GM19240 (cell line): ENCODE measurements around the gene DKK2.

Source experiments
- DNase-seq: peaks from one replicate; pipeline ENCODE4 v3.0.0; 2011; ENCODE audit warnings: low spot score; ENCODE audit not compliant: insufficient read length

DKK2 gene, protein sequence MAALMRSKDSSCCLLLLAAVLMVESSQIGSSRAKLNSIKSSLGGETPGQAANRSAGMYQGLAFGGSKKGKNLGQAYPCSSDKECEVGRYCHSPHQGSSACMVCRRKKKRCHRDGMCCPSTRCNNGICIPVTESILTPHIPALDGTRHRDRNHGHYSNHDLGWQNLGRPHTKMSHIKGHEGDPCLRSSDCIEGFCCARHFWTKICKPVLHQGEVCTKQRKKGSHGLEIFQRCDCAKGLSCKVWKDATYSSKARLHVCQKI

DNA sequence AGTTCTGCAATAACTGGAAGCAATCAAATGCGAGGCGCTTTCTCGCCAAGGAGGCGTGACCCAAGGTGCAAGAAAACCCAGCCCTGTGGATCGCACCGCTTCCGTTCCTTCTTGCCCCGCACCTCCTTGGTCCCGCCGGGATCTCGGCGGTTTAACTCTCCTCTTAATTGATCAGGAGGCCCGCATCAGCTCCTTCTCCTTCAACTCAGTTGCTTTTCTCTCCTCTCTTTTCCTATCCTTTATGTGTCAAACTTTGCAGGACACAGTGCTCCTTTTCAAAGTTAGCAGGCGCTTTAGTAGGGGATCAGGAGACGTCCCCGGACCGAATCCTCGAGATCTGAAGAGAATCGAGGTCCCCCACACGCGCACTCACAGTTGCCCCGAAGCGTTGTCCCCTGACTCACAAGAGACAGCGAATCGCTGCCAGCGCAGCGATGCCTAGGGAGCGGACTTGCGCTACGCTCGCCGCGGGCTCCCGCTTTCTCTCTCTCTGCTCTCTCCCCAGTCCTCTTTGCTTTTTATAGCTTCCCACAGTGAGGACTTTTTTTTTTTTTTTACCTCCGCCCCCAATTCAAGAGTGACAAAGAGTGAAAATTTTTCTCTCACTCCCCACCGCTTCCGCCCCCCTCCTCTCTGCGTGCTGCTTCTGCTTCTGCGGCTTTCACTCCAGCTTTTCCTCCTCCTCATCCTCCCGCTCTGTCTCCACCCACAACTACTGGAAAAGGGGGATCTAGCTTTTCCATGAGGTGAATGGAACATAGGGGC, at the start of gene DKK2:
Gene DKK2, minus strand, starts transcription at position 495 of the 765 bp plus-strand sequence. CDS start 722 bp downstream, outside the sequence.
- DNase-seq = no peak

DNA sequence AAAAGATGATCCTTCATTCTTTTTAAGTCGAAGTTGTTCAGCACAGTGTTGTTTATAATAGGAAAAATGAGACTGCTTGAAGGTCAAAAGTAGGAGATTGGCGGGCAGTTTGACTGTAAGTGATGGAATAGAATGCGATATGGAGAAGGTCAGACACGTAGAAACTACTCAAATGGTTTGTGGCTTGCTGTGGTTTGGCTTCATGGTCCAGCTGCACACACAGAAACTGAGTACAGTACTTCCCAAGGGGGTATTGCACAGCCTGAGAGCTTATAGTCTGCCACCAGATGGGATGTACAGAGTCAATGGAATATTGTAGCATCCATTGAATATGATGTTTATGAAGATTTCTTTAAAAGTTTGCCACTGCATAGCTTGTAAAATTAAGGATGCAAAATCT, 41.1 kb upstream of the DKK2 start:
- DNase-seq = no peak

DNA sequence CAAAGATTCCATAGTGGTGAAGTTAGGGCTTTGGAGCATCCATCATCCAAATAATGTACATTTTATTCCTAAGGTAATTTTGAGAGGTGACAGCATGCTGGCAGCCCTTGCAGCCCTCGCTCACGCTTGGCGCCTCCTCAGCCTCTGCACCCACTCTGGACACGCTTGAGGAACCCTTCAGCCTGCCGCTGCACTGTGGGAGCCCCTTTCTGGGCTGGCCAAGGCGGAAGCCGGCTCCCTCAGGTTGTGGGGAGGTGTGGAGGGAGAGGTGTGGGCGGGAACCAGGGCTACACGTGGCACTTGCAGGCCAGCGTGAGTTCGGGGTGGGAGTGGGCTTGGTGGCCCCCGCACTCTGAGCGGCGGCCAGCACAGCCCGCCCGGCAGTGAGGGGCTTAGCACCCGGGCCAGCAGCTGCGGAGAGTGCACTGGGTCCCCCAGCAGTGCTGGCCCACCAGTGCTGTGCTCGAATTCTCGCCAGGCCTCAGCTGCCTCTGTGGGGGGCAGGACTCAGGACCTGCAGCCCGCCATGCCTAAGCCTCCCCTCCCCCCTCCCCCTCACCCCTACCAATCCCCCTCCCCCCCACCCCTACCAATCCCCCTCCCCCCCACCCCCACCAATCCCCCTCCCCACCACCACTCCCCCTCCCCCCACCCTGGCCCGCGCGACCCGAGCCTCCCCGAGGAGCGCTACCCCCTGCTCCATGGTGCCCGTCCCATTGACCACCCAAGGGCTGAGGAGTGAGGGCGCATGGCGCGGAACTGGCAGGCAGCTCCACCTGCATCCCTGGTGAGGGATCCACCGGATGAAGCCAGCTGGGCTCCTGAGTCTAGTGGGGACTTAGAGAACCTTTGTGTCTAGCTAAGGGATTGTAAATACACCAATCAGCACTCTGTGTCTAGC, 37.0 kb upstream of the DKK2 start:
- DNase-seq = no peak

DNA sequence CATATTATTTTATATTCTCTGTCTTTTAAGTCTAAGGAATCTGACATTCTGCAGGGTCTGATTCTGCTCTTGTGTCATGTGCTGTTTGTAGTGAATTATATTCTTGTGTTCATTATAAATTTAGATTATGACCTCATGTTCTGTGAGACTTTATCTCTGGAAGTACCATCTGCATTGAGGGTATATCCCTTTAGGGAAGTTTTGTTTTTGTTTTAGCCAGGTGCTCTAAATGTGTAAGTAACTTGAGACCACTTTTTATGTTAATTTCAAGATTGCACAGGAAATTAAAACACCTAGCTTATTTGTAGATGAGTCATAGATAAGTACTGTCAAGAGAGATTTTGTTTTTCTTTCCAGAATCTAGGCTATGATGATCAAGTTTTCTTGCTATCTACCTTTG, 35.0 kb upstream of the DKK2 start:
- DNase-seq = no peak

DNA sequence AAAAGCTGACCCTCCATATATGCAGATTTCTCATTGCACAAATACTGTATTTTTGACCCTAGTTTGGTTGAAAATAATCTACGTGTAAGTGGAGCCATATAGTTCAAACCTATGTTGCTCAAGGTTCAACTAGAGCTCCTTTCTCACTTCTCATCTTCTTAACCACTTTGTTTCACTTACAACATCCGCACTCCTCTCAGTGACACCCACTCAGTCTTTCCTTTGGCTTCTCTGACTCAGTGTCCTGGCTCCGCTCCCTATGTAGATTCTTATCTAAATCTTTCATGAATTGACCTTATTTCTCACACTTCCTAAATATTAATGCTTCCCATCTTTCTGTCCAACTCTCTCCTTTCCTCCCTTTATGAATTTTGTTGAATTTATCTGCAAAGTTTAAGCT, 32.9 kb upstream of the DKK2 start:
- DNase-seq = no peak

DNA sequence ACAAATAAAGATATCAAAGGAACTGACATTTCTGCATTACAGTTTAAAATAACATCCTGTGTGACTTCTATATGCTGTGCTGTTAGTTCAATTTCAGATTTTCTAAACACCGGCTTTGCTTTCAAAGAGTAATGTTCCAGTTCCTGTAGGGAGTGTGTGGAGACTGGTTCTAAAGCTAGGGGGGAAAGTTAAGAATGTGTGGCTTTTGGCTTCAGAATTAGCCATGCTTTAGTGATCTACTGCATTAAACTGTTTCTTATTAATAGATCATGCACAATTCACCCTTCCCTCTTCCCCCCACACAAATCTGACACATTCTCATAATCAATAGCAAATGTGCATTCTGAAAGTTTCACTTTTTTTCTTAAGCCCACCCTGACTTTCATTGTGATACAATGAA, 32.0 kb upstream of the DKK2 start:
- no peak for DNase-seq

DNA sequence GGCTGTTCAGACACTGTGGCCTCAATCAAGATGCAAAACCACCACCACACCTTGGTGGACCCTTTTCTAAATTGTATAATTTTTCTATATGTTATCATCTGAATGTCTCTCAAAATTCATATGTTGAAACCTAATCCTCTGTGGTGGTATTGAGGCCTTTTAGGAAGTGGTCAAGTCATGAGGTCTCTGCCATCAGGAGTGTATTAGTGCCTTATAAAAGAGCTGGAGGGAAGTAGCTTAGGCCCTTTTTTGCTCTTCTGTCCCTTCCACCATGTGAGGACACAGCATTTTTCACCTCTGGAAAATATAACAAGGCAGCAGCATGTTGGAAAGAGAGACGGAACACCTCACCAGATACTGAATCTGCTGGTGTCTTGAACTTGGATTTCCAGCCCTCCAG, 30.5 kb upstream of the DKK2 start:
- no peak for DNase-seq

DNA sequence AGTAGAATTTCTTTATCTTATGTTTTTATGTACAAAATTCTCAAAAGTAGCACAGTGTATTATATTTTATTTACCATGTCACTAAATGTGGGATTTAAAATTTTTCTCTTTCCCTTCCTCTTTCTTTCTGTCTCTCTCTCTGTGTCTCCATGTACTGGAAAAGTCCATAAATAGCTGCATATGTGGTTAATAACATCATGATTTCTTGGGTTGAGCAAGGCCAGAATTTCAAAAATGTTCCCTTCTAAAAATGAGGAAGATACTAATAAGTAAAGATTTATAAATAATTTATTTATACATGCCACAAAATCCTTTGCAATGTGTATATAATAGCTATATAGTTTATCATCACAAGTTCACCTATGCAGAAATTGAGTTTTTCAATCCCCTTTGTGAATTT, 29.1 kb upstream of the DKK2 start:
- DNase-seq = no peak

DNA sequence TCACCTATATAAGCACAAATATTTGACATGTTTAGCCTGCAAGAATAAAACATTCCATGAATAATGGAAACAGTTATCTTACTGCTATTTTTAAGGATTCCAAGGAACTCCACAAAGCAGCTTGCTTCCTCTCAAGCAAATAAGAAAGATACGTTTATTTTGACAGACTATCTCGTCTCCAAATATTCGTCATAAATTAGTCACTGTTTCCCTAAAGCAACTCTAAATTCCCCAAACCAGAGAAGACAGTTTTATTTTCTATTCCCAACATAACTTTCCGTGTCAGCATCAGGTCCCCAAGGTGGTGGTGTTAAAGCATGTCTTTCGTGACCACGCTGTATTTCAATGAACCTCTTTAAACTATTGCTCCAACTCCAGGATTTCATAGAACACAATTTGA, 24.3 kb upstream of the DKK2 start:
- no peak for DNase-seq

DNA sequence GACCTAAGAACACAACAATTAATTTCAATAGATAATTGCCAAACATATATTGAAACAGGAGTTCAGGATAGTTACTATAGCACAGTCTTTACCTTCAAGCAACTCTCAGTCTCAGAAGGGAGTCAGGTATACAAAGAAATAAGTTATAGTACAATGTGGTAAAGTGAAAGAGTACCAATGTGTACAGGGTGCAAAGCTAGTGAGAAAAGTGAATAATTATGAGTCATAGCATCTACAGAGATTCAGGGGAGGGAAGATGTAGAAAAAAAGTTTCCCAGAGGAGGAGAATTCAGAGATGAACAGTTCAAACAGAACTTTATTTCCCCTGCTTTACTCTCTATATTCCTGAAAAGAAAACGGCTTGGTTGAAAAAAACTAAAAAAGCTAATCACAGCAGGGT, 22.7 kb upstream of the DKK2 start:
- no peak for DNase-seq

DNA sequence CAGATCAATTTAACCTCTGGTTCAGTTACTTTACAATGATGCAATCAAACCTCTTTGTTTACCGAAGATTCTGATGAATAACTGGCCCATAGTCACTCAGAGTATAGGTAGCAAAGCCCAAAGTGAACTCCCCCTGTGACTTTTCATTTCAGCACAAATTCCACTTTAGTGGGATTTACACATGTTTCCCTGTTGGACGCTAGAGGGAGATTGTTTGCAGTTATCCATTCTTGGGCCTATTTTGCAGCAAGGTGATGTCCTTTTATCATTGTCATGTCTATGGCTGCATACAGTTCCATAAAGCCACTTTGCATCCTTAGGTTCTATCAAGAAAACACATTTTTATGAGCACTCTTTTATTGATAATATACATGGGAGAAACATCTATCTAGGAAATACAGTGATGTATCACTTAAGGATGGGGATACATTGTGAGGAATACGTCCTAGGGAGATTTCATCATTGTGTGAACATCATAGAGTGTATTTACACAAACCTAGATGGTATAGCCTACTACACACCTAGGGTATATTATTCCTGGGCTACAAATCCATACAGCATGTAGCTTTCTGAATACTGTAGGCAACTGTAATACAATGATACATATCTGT, 14.5 kb upstream of the DKK2 start:
- no peak for DNase-seq

DNA sequence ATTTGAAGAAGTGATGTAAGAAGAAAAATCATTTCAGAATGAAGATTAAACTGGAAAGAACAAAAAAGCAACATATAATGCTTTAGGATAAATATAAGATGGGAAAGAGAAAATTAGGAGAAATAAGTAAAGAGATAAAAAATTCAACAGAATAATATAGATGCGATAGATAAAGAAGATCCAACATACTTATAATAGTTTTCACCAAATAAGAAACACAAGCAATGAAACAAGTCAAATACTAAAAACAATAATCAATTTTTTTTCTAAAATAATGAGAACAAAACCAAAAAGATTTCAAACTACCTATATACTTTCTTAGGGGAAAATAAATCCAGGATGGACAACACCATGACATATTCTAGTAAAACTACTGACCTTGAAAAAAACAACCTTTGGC, 10.1 kb upstream of the DKK2 start:
- no peak for DNase-seq

DNA sequence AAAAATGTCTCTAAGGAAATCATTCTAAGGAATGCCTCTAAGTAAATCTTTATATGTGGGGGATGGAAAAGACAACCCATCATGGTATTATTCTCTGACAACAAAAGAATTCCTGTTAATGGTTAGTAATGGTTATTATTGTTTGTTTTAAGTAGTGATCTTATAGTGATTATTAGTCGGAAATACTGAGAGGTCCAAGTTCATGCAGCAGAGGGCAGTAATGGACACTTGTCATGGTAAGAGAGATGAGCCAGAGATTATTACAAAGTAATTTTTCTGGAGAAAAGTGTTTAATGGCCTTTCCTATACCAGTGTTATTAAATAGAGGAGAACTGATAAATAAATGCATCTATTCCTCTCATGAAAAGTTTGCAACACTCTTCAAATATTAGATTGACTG, 8.1 kb upstream of the DKK2 start:
- no peak for DNase-seq

DNA sequence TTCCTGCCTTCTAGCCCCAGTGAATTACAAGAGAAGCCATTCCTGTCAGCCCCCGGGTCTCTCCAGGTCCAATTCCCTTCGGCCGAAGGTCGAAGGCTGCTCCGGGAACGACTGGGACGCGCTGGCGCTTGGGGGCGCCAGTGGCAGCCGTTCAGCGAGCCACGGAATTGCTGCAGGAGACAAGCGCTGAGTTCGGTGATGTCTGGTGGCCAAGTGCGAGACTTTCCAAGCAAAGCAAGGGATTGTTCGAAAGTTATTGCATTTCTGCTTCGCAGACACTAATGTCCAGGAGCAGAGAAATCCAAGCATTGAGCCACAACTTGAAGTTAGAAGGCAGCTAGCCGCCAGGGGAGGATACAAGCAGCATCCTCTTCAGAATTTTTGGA, 1.1 kb upstream of the DKK2 start:
- no peak for DNase-seq

DNA sequence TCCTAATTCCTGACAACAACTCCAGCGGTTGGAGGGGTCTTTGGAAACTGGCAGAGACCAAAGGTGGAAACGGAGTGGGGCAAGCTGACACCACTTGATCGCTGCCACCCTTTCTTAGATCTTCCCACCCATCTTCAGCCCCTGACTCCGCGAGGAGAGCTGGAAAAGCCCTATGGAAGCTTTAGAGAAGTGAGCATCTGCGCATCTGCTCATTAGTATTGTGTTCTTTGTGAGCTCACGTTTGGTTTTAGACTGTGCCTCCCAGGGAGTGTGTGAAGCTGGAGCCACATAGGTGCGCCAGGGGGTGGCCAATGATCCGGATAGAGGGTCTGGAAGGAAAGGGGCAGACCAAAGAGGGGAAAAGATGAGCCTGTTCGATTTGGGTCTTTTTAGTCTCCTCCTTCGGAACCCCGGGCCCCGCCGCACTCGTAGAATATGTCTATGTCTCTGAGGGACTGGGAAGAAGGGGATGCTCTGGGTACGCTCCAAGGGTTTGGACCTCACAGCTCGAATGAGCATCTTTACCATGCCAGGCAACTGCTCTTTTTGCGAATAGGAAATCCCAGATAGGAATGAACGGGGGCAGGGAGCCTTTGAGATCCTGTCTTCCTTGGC, 578 bp upstream of the DKK2 start:
- DNase-seq = no peak

DNA sequence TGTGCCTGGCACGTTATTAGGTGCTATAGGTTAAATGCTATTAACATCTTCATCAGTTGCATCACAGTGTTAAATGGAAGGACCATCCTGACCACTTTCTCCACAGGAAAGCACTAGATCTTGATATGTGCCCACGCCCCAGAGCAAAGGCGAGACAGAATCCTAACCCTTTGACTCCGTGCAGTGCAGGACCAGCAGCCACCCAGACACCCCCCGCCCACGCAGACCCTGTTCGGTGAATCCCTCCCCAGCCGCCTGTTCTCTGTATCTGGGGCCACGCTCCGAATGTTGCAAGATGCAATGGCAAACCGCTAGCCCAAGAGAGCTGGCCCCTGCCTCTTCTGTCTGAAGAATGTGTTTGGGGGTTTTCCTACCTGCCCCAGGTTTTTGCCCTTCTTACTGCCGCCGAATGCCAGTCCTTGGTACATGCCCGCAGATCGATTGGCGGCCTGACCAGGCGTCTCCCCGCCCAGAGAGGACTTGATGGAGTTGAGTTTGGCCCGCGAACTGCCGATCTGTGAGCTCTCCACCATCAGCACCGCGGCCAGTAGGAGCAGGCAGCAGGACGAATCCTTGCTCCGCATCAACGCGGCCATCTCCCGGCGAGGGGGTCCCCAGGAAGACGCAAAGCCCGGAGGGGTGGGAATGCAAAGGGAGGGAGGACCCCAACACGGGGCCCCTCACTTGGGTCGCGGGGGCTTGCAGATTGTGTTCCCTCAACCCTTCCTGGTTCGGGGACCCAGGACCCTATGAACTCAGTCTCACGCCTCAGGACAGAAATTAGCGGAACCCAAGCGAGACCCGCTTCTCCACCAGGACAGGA, 906 bp downstream of the DKK2 start:
- no peak for DNase-seq

DNA sequence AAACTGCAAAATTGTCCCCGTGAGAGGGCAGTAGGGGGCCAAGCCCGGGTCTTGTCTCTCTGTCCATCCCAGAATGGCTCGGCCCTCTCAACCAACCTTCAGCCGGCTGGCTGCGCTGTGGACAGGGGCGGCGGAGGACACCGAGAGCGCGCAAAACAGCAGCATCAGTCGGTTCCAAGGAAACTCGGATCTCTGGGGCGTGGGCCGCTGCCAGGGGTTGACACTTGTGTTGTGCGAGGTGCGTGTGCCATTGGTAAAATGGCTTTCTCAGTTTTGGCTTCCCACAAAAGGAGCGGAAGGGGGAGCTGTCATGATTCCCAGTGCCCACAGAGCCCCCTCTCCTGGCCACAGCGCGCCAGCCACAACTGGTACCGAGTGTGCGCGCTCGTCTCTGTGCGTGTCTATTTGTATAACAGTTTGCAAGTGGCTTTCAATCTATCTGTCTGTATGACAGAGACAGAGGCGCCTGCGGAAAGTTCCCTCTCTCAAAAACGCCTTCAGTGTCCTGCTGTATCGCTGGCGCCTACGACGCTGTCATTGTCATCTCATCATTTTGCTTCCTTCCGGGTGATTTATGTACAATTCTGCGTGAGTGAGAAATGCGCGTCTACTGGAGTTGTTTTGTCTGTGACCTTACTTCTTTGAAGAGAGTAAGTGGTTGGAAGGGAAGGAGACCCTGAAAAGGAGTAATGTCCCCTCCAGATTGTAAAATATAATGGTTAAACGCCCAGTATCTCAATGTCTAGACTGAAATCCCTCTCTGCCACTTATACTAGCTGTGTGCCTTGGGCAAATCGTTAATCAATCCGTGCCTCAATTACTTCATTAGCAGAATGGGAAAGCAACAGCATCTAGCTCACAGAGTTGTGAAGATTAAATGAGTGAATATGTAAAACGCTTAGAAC, 1.8 kb downstream of the DKK2 start:
- DNase-seq = no peak

DNA sequence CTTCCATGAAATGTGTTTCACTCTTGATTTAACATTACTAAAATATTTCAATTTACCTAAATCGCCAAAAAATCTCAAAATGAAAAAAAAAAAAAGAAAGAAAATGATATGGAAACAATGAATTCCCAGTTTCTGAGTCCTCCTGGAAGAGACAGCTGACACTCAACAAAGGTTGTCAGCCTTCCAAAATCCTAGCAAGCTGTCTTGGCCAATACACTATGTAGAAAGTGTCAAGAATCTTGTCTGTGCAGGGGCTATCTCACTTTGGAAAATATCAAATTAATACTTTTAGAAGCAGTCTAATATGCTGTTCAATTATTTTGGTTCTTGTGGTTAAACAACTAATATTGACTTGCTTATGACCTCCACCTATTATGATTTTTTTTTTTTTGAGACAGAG, 8.7 kb downstream of the DKK2 start:
- DNase-seq = no peak

DNA sequence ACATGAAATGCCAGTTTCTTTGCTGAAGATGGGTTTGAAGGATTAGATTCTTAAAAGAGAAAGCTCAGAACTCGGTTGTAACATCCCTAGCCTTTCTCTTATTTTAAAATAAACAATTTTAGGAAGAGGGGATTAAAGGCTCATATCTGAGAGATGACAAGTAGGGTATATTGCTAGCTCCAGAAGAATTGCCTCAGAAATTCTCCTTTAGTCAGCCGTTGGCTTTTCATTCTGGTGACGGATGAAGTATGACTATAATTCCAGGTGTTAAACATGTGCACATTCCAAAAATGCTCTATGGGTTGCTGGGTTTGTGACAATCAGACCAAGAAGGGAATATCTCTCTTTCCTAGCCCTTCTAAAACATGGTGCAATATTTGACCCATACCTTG, 17.8 kb downstream of the DKK2 start:
- DNase-seq = no peak
